NT2/D1 (cell line): Measurements from ENCODE around the gene MYLK.

Experiments used
- SUZ12 ChIP-seq: IDR thresholded peaks from 2 replicates; pipeline ENCODE4 v1.6.1; 2011; ENCODE audit not compliant: insufficient read length, insufficient read depth; ENCODE audit errors: extremely low read depth
- YY1 ChIP-seq: IDR thresholded peaks from 2 replicates; pipeline ENCODE4 v1.6.1; 2011; ENCODE audit not compliant: insufficient read length, insufficient read depth
- ZNF274 ChIP-seq: IDR thresholded peaks from 2 replicates; pipeline ENCODE4 v1.6.1; 2011; ENCODE audit warnings: mild to moderate bottlenecking, low read depth, low read length

- TF ChIP-seq ZNF274 (no peak), SUZ12 (no peak), YY1 (no peak)
These were observed 83.8 kb downstream of the MYLK start for GRCh38 chr3:123800362-123800682.
